ENCODE measurements around the gene EFTUD2.
A peak's percentile ranks its signal among the peaks of the same experiment; 100 is the strongest.

Gene EFTUD2

DNA sequence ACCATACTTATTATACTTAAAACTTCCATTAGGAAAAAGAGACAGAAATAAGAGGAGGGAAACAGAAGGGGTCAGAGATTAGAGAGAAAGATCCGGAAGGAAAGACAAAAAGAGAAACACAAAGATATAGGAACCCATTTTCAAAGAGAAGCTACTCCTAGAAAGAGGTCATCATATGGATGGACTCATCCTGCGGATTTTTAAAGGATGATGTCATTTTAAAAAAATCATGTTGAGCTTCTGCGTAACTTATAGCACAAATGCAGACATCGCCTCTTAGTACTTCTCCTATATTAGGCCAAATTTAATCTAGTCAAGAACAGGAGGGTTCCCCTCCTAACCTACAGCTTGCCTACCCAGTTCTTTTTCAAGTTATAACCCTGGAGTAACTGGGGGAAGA lies 18.1 kb downstream of the EFTUD2 start:
- CTCF ChIA-PET = interaction anchor here (0.6 to 13.6 kb wide), 14 partner anchors 15 to 268 kb away, joined by 3 to 221 read pairs (median 4); no protein-coding TSS in a partner anchor
- Histone ChIP-seq H3K4me3 (ENCODE audit: low read depth, low read length) (no peak overlapping the region), H3K9me3 (ENCODE audit: control insufficient read depth, insufficient read depth, low read depth, low read length) (no peaks in the 10 kb centered on the region), H3K36me3 (ENCODE audit: control insufficient read depth in 2 of 2, insufficient read depth in 1 of 2, low read length in 2 of 2) (peaks cover 85 to 97% of the 10 kb centered on the region in 2 experiments), H3K4me1 (ENCODE audit: control insufficient read depth, insufficient read depth, low read length) (no peaks in the 10 kb centered on the region), H3K27ac (ENCODE audit: extremely low read depth, low read depth, low read length) (no peak overlapping the region)
- TF ChIP-seq ZNF837 (tag by site-specific recombination; IDR thresholded peaks at IDR 0.05) = no peak
- TF ChIP-seq, protein P1, sequence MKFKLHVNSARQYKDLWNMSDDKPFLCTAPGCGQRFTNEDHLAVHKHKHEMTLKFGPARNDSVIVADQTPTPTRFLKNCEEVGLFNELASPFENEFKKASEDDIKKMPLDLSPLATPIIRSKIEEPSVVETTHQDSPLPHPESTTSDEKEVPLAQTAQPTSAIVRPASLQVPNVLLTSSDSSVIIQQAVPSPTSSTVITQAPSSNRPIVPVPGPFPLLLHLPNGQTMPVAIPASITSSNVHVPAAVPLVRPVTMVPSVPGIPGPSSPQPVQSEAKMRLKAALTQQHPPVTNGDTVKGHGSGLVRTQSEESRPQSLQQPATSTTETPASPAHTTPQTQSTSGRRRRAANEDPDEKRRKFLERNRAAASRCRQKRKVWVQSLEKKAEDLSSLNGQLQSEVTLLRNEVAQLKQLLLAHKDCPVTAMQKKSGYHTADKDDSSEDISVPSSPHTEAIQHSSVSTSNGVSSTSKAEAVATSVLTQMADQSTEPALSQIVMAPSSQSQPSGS (tag by site-specific recombination; IDR thresholded peaks at IDR 0.05; ENCODE audit: low read depth) = peak; percentile 84
- POLR2A ChIA-PET = interaction anchor here (1.0 to 1.9 kb wide), 4 partner anchors 12 to 106 kb away, joined by 3 to 8 read pairs (median 6); partner anchors contain the start of genes EFTUD2 and KIF18B

DNA sequence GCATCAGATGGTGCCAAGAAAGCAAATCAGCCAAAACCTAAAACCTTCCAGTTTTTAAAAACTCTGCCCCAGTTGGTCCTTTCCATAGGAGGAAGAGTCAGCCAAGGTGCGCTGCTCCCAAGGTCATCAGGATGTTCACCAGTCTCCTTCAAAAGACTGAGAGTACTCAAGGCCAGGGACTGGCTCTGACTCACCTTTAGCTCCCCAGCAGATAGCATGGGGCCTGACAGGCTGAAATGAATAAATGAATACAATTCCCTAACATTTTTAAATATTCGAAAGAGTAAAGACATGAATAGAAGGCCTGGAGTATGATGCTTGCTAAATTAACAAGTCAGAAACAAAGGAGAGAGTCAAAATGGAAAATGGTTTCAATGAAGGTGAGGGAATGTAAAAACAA lies 19.2 kb downstream of the EFTUD2 start:
- ChIA-PET POLR2A (interaction anchor here (1.3 to 1.9 kb wide), 2 partner anchors 19 to 105 kb away, joined by 8 read pairs; partner anchors contain the start of gene EFTUD2), CTCF (interaction anchor here (0.6 to 13.6 kb wide), 7 partner anchors 10 to 101 kb away, joined by 3 to 221 read pairs (median 12); no protein-coding TSS in a partner anchor)
- Histone ChIP-seq H3K36me3 (ENCODE audit: control insufficient read depth in 2 of 2, insufficient read depth in 1 of 2, low read length in 2 of 2) (peaks cover 84 to 94% of the 10 kb centered on the region in 2 experiments), H3K9me3 (ENCODE audit: control insufficient read depth, insufficient read depth, low read depth, low read length) (no peaks in the 10 kb centered on the region), H3K4me3 (ENCODE audit: low read depth, low read length) (no peak overlapping the region), H3K4me1 (ENCODE audit: control insufficient read depth, insufficient read depth, low read length) (no peaks in the 10 kb centered on the region), H3K27ac (ENCODE audit: extremely low read depth, low read depth, low read length) (no peak overlapping the region; the same call in 1 of the 2 replicates)
- TF ChIP-seq ZNF623 (tag by site-specific recombination; IDR thresholded peaks at IDR 0.05) = no peak
- no peak for TF ChIP-seq ZNF692 (tag by site-specific recombination; IDR thresholded peaks at IDR 0.05)
- TF ChIP-seq, protein P2, sequence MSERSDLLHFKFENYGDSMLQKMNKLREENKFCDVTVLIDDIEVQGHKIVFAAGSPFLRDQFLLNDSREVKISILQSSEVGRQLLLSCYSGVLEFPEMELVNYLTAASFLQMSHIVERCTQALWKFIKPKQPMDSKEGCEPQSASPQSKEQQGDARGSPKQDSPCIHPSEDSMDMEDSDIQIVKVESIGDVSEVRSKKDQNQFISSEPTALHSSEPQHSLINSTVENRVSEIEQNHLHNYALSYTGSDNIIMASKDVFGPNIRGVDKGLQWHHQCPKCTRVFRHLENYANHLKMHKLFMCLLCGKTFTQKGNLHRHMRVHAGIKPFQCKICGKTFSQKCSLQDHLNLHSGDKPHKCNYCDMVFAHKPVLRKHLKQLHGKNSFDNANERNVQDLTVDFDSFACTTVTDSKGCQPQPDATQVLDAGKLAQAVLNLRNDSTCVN (tag by site-specific recombination; optimal IDR thresholded peaks at IDR 0.05) = no peak
- no peak for TF ChIP-seq ZNF155 (tag by site-specific recombination; IDR thresholded peaks at IDR 0.05)
- TF ChIP-seq ZBTB49 (tag by site-specific recombination; IDR thresholded peaks at IDR 0.05; ENCODE audit: low read depth) = no peak
- TF ChIP-seq, protein P3, sequence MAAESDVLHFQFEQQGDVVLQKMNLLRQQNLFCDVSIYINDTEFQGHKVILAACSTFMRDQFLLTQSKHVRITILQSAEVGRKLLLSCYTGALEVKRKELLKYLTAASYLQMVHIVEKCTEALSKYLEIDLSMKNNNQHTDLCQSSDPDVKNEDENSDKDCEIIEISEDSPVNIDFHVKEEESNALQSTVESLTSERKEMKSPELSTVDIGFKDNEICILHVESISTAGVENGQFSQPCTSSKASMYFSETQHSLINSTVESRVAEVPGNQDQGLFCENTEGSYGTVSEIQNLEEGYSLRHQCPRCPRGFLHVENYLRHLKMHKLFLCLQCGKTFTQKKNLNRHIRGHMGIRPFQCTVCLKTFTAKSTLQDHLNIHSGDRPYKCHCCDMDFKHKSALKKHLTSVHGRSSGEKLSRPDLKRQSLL (tag by site-specific recombination; IDR thresholded peaks at IDR 0.05) = no peak
- no peak for TF ChIP-seq ZNF266 (tag by site-specific recombination; IDR thresholded peaks at IDR 0.05; ENCODE audit: low read depth)
- TF ChIP-seq TRIM28 (IDR thresholded peaks at IDR 0.05; ENCODE audit: borderline replicate concordance, low read length) = no peak
- no peak for TF ChIP-seq PRDM2 (tag by site-specific recombination; IDR thresholded peaks at IDR 0.05; ENCODE audit: borderline replicate concordance)
- TF ChIP-seq SP7 (tag by site-specific recombination; IDR thresholded peaks at IDR 0.05) = no peak
- no peak for TF ChIP-seq ZNF146 (tag by site-specific recombination; IDR thresholded peaks at IDR 0.05)
- no peak for TF ChIP-seq BCL11B (tag by site-specific recombination; IDR thresholded peaks at IDR 0.05; ENCODE audit: low read depth)

All from HEK293 (cell line).